Gastroesophageal sphincter (tissue), 3 donors: Measurements from ENCODE around the gene ADD3.

Experiments used
- CTCF ChIP-seq, 4 experiments: fragments of 200-600 bp in 2 of 4; fragments of 450-650 bp in 2 of 4; sonication (generic) in 1 of 4; IDR thresholded peaks; one replicate each; pipeline ENCODE4 v1.5.1; 2017 to 2019; ENCODE audit warnings: antibody characterized with exemption in 4 of 4, mild to moderate bottlenecking in 2 of 4, moderate library complexity in 2 of 4
- POLR2A ChIP-seq, 2 donors: fragments of 450-650 bp; IDR thresholded peaks; one replicate each; pipeline ENCODE4 v1.6.1; 2017; ENCODE audit warnings: antibody characterized with exemption in 2 of 2, mild to moderate bottlenecking in 2 of 2, moderate library complexity in 1 of 2
- POLR2AphosphoS5 ChIP-seq: sonication (generic); formaldehyde crosslinking; IDR thresholded peaks from one replicate; pipeline ENCODE4 v1.6.1; 2017; ENCODE audit warnings: antibody characterized with exemption

GRCh38 chr10:109972372-109973001, 35.3 kb upstream of the ADD3 start:
- TF ChIP-seq CTCF (IDR thresholded peaks at IDR 0.05) (no peak), POLR2A (IDR thresholded peaks at IDR 0.05) (no peak), POLR2AphosphoS5 (no peak)
